ENCODE measurements around the gene RBM27. TPM values are rescaled to one million over a fixed set of nuclear protein-coding genes. Genes with fewer than 3 reads are reported as not detected.

Gene RBM27
- total RNA-seq, 1 experiment from 2014 or later = 18.8 TPM

DNA sequence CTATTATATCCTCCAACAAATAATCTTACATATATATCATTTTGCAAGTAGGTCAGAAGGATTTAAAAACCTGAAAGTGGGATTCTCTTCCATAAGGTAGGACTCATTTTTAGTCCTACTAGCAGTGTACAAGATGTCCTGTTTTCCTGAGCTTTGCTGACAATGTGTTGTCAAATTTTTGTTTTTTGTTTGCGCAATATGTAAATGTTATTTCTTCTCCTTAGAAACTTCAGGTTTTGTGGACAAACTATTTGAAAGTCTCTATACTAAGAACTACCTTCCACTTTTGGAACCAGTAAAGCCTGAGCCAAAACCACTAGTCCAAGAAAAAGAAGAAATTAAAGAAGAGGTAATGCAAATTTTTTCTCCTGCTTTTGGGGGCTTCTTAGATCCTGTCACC is 19.8 kb downstream of the RBM27 start:
- Histone ChIP-seq H3K9ac (ENCODE audit: low read length) (no peak overlapping the region), H3K4me2 (ENCODE audit: low read length) (no peak overlapping the region), H3K79me2 (ENCODE audit: low read length) (peaks cover 27% of the 10 kb centered on the region), H2AFZ (ENCODE audit: low read length) (no peak overlapping the region), H3K9me2 (replicated peaks; ENCODE audit: low read length) (no peaks in the 10 kb centered on the region), H3K4me1 (ENCODE audit: insufficient read depth, low read length) (no peaks in the 10 kb centered on the region), H3K27ac (ENCODE audit: low read length) (no peak overlapping the region), H3K9me3 (ENCODE audit: low read length) (no peaks in the 10 kb centered on the region), H3K36me3 (ENCODE audit: low read depth, low read length) (peaks cover 20% of the 10 kb centered on the region), H4K20me1 (ENCODE audit: low read length) (peaks cover 5% of the 10 kb centered on the region; the same call in 1 of the 2 replicates), H3K27me3 (ENCODE audit: low read length) (no peaks in the 10 kb centered on the region), H3K4me3 (ENCODE audit: low read length) (no peak overlapping the region), H3F3A (ENCODE audit: low read length, unreplicated experiment) (no peaks in the 10 kb centered on the region)
- no TSS peak for BruUV-seq (replicated peaks)
- CTCF ChIA-PET = no interaction called here
- intact Hi-C loops (cut with micrococcal nuclease) = no loop called here
- POLR2A ChIA-PET (ENCODE audit: unreplicated experiment) = interaction anchor here (0.6 kb wide), 1 partner anchor 12 kb away, joined by 3 read pairs; no protein-coding TSS in a partner anchor
- ATAC-seq = no peak
- TF ChIP-seq EZH2 (IDR thresholded peaks at IDR 0.05; ENCODE audit: low read length, unreplicated experiment) (no peak), EZH2phosphoT487 (IDR thresholded peaks at IDR 0.05; ENCODE audit: borderline replicate concordance, low read length) (no peak)
- TF ChIP-seq, protein P1, sequence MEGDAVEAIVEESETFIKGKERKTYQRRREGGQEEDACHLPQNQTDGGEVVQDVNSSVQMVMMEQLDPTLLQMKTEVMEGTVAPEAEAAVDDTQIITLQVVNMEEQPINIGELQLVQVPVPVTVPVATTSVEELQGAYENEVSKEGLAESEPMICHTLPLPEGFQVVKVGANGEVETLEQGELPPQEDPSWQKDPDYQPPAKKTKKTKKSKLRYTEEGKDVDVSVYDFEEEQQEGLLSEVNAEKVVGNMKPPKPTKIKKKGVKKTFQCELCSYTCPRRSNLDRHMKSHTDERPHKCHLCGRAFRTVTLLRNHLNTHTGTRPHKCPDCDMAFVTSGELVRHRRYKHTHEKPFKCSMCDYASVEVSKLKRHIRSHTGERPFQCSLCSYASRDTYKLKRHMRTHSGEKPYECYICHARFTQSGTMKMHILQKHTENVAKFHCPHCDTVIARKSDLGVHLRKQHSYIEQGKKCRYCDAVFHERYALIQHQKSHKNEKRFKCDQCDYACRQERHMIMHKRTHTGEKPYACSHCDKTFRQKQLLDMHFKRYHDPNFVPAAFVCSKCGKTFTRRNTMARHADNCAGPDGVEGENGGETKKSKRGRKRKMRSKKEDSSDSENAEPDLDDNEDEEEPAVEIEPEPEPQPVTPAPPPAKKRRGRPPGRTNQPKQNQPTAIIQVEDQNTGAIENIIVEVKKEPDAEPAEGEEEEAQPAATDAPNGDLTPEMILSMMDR (conservative IDR thresholded peaks at IDR 0.05; ENCODE audit: low read depth, low read length) = no peak
- DNase-seq = no peak

DNA sequence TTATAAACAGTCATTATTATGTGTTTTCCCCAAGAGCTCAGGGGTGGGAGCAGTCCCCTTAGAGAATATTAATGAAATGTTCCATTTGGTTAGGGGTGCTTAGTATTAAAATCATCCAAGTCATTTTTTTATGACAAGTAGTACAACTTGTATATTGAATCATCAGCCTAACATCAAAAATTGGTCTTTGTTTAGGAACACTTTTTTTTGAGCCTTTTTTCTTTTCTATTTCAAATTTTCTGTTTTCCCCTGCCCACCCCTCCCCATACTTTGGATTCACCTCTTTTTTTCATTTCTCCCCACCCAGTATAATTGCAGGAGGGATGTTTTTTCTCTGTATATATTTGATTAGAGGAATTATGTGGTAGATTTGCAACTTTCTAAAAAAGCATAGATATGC is 25.8 kb downstream of the RBM27 start:
- Histone ChIP-seq H3K9ac (ENCODE audit: low read length) (no peak overlapping the region), H3K27me3 (ENCODE audit: low read length) (no peaks in the 10 kb centered on the region), H3K79me2 (ENCODE audit: low read length) (peaks cover 7% of the 10 kb centered on the region; the same call in 1 of the 2 replicates), H3K4me2 (ENCODE audit: low read length) (no peak overlapping the region), H3F3A (ENCODE audit: low read length, unreplicated experiment) (no peaks in the 10 kb centered on the region), H2AFZ (ENCODE audit: low read length) (no peak overlapping the region), H3K27ac (ENCODE audit: low read length) (no peak overlapping the region), H3K4me3 (ENCODE audit: low read length) (no peak overlapping the region), H3K9me2 (replicated peaks; ENCODE audit: low read length) (no peaks in the 10 kb centered on the region), H3K4me1 (ENCODE audit: insufficient read depth, low read length) (no peaks in the 10 kb centered on the region), H3K36me3 (ENCODE audit: low read depth, low read length) (peaks cover 42% of the 10 kb centered on the region), H3K9me3 (ENCODE audit: low read length) (no peaks in the 10 kb centered on the region), H4K20me1 (ENCODE audit: low read length) (no peaks in the 10 kb centered on the region)
- ChIA-PET CTCF (no interaction called here), POLR2A (ENCODE audit: unreplicated experiment) (no interaction called here)
- no TSS peak for BruUV-seq (replicated peaks)
- TF ChIP-seq EZH2 (IDR thresholded peaks at IDR 0.05; ENCODE audit: low read length, unreplicated experiment) = no peak
- TF ChIP-seq EZH2phosphoT487 (IDR thresholded peaks at IDR 0.05; ENCODE audit: borderline replicate concordance, low read length) = no peak
- TF ChIP-seq, protein P1 (conservative IDR thresholded peaks at IDR 0.05; ENCODE audit: low read depth, low read length) = no peak
- intact Hi-C loops (cut with micrococcal nuclease) = no loop called here
- ATAC-seq (no peak), DNase-seq (no peak)

DNA sequence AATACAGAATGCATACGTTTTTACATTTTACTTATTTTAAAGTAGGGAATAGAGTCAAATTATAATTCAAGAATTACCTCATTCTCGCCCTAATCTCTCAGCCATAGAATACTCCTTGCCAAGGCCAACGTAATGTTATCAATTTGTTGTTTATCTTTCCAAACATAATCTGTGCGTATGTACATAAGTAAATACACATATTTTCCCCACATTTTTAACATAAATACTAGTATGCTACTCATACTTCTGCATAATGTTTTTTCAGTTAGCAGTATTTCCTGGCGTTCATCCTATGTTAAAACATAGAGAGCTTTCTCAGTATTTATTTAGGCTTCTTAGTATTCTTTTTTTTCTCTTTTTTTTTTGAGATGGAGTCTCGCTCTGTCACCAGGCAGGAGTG is 28.8 kb downstream of the RBM27 start:
- intact Hi-C loops (cut with micrococcal nuclease) = no loop called here
- no peaks in the 10 kb centered on the region for H3F3A ChIP-seq (ENCODE audit: low read length, unreplicated experiment)
- no TSS peak for BruUV-seq (replicated peaks)

More for the DNA sequence above, 28.8 kb downstream of the RBM27 start:
- Histone ChIP-seq H4K20me1 (ENCODE audit: low read length) (no peaks in the 10 kb centered on the region), H3K9ac (ENCODE audit: low read length) (no peak overlapping the region), H3K79me2 (ENCODE audit: low read length) (no peaks in the 10 kb centered on the region; the same call in 1 of the 2 replicates), H3K27ac (ENCODE audit: low read length) (no peak overlapping the region), H3K4me3 (ENCODE audit: low read length) (no peak overlapping the region), H3K27me3 (ENCODE audit: low read length) (no peaks in the 10 kb centered on the region), H2AFZ (ENCODE audit: low read length) (no peak overlapping the region), H3K4me1 (ENCODE audit: insufficient read depth, low read length) (no peaks in the 10 kb centered on the region), H3K9me2 (replicated peaks; ENCODE audit: low read length) (no peaks in the 10 kb centered on the region), H3K36me3 (ENCODE audit: low read depth, low read length) (peaks cover 53% of the 10 kb centered on the region), H3K4me2 (ENCODE audit: low read length) (no peak overlapping the region), H3K9me3 (ENCODE audit: low read length) (no peaks in the 10 kb centered on the region)
- no peak for ATAC-seq
- no peak for TF ChIP-seq EZH2 (IDR thresholded peaks at IDR 0.05; ENCODE audit: low read length, unreplicated experiment)
- TF ChIP-seq EZH2phosphoT487 (IDR thresholded peaks at IDR 0.05; ENCODE audit: borderline replicate concordance, low read length) = no peak
- TF ChIP-seq, protein P1 (conservative IDR thresholded peaks at IDR 0.05; ENCODE audit: low read depth, low read length) = no peak
- CTCF ChIA-PET = no interaction called here
- no peak for DNase-seq
- POLR2A ChIA-PET (ENCODE audit: unreplicated experiment) = no interaction called here
